Measurements from ENCODE around the gene DEFB129.
"Not testable (repeated sequence)": the region's sequence is repeated elsewhere in the genome, so short reads cannot be mapped to it uniquely, and the experiment has no call there.

Gene DEFB129

DNA sequence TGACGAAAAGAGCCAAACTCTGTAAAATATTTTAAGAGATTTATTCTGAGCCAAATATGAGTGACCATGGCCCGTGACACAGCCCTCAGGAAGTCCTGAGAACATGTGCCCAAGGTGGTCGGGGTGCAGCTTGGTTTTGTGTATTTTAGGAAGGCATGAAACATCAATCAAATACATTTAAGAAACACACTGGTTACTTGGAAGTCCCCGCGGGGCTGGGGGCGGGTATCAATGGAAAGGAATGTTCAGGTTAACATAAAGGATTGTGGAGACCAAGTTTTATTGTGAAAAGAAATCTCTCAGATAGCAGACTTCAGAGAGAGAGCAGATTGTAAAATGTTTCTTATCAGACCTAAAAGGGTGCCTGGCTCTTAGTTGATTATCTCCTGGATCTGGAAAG, 26.4 kb downstream of the DEFB129 start:
- not testable (repeated sequence) for DNase-seq

DNA sequence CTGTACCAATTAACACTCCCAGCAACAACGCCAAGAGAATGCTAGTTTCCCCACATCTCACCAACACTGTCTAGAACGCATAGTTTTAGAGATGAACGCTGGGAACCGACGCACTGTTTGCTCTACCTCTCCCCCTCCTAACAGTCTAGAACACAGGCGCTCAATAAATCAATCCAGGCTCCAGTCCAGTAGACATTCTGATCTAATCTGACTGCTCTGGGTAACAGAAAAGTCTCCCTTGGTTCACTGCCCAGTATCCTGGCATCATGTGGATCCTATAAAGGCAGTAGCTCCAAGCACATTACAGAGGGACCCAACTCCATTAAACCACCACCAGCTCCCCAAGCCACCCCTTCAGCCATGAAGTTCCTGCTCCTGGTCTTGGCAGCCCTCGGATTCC, 30.4 kb downstream of the DEFB129 start, which contains the start of gene DEFB132:
TSS of gene DEFB132 (plus strand) at position 306 of the 400 bp plus-strand sequence. CDS start at position 361, 55 bp downstream.
- DNase-seq: no peak

DNA sequence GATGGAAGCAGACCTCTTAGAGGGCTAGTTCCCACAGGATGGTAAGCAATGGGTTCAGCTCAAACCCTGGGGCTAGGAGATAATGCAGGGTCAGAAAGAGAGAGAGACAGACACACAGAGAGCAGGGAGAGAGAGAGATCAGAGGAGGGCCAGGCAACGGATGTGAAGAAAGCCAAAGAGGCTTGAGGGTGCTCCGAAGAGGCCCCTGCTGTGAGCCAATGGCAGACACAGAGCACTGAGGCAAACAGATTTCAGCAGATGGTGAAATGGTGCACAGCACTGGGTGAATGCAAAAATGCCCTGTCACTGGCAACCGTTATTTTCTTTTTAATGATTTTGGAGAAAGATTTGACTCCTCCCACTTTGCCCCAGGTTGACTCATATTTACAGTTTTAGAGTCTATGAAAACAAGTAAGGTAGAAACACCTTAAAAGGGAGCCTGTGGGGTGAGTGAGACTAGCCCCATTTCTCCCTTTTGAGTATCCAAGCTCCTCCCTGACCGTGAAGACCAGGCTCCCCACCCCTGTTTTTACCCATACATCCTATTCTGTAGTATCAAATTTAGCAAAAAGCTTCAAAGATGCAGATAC, 31.3 kb downstream of the DEFB129 start:
- DNase-seq: peak in 1 of 5 experiments; percentile 82

DNA sequence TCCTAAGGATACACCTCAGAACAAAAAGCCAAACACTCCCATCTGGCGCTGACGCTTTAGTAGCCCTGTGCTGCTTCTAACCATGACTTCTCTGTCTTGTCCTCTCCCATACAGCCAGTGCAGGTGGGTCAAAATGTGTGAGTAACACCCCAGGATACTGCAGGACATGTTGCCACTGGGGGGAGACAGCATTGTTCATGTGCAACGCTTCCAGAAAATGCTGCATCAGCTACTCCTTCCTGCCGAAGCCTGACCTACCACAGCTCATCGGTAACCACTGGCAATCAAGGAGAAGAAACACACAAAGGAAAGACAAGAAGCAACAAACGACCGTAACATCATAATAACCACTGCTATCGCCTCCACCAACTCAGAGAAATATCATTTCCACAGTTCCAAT, 31.9 kb downstream of the DEFB129 start:
- peak in 1 of 5 experiments; percentile 47 for DNase-seq

DNA sequence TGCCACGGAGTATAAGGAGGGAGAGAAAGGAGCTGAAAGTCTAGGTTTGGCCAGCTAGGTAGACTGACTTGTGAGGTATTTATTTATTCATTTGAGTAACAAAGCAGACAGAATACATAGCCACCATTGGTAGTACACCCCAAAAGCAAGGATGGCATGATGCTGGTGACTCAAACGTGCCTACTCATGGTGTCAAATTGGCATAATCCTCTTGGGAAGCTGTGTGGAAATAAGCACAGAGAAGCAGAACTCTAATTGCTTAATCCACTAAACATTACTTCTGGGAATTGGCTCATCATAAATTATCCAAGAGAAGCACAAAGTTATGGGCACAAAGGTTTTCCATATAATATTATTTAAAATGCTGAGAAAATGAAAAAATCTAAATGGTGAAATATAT, 32.9 kb downstream of the DEFB129 start:
- DNase-seq: no peak

DNA sequence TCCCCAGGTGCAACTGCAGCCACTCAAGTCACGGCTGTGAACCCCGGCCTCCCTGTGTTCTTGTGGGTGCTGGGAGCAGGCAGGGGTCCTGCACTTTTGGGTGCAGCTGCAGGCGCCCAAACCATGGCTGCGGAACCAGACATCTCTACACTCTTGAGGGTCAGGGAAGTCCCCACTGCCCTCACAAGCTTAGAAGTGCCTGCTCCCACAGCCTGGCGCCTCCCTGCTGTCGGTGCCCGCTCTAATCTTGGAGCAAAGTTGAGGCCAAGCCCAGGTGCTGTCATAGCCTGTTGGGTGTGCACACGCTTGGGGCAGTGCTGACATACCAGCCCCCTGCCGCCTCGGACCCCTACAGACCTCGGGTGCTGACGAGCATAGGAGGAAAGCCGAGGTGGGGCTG, 36.6 kb downstream of the DEFB129 start:
- DNase-seq: no peak

DNA sequence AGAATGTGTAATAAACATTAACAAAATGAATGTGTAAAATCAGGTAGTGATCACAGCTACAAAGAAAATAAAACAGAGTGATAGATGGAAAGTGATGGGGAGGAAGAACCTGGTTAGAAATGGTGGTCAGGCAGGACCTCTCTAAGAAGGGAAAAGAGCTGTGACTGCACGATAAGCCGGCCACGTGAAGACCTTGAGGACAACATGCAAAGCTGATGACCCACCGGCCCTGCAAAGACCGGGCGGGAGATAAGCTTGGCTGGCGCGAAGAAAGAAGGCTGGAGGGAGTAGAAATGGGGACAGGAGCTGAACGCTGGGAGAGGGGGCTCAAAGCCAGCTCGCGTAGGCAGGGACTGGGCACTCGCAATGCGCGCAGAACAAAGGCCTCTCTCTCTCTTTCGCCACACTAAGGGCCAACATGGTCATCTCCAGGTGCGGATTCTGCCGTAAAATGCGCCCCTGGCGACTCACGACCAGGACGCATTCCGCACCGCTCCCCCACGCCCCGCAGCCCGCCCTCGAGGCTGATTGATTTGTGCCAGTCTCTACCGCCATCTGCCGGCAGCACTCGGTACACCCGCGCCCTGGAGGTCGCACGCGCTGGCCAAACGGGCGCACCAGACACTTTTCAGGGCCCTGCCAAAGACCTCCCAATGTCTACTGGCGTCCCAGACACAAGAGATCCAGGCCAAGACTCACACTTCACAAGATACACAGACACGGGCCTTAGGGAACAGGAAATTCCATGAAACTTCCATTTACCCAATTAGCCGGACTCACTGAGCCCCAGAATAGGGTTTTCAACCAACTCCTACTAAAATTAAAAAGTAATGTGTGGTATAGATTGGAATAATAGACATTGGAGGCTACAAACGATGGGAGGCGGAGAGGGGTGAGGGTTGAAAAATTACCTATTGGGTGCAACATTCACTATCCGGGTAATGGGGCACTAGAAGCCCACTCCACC, 39.8 kb downstream of the DEFB129 start:
- DNase-seq: peak; percentile 71 to 86 (median 80)

DNA sequence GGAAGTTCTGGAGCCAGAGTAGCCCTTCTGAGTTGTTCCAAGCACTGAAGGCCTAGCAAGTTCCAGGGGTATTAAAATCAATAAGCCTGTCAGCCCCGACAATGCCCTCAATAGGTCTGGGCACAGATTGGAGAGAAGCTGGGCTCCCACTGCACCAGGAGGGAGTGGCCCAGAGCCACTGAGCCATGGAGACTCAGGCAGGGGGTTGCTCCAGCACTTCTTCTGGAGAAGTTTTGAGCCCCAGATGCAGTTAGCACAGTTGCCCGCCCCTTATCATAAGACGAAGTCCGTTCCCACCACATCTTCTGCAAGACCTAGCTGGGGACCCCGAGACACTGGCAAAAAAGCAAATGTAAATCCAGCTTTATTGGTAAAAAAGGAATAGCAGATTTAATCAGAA, 43.5 kb downstream of the DEFB129 start:
- no peak for DNase-seq

DNA sequence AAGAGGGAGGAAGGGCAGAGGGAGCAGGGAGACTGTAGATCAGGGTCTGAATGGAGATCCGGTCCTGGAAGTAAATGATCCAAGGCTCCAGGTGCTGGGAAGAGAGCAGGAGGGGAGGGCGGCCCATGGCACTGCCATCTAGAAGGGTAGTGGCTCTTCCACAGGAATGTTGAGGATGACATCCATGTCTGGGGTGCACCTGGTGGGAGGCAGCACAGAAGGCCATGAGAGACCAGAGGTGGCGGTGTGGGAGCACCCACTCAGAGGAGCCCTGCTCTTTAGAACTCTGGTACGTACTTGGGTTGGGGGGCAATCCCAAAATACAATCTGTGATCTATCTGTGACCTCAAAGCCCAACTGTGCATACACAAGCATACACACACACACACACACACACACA, 44.0 kb downstream of the DEFB129 start:
- DNase-seq: no peak

DNA sequence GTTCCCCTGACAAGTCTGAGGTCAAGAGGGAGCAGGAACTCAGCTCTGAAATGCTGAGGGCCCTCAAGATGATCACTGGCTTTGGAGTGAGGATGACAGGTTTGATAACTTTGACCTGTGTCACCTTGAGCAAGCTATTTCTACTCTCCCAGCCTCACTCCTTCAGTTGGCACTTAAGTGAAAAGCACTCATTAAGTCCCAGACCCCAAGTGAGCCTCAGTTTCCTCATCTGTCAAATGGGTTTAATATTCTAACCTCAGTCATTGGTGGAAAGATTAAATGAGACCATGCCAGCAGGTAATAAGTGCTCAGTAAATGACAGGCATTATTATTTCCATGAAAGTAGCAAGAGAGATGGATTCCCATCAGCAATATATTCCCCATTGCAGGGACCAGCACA, 44.5 kb downstream of the DEFB129 start:
- DNase-seq: no peak

DNA sequence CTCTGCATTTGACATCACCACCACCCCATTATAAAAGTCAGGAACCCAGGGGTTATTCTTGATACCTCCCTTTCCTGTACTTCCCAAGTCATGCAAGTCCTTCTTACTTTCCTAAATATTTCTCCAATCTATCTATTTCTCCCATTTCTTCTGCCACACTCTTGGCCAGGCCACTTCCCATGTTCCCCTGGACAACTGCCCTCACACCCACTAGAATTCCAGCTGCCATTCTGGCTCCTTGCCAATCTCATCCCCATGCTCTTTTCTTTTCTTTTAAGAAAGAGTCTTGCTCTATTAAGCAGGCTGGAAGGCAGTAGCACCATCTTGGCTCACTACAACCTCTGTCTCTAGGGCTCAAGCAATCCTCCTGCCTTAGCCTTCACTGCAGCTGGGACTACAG, 45.7 kb downstream of the DEFB129 start:
- no peak for DNase-seq

DNA sequence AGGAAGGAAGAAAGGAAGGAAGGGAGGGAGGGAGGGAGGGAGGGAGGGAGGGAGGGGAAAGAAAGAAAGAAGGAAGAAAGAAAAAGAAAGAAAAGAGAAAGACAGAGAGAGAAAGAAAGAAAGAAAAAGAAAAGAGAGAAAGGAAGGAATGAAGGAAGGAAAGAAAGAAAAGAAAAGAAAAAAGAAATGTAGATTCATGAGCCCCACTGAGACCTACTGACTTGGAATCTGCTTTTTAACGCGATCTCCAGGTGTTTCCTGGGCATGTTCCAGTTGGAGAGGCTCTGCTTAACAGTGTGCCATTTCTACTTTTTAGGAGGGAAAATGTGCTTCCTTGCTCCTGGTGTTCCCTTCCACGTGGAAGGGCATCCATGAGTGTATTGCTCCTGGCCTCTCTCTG, 46.8 kb downstream of the DEFB129 start:
- no peak for DNase-seq

DNA sequence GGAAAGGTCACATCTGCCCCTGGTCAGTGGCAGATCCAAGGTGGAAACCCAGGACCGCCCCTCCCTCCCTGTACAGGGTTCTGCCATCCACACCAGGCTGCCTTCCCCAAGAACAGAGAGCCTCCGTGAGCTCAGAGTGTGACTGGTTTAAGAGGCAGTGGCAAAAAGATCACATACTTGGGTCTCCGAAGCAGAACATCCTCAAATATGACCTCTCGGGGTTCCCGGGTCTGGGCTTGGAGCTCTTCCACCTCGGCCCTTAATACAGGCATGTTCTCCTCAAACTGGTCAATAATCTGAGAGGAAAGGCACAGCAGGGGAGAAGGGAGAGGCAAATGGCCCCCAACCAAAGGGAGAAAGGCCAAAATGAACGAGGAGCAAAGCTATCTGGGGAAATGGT, 48.7 kb downstream of the DEFB129 start:
- no peak for DNase-seq

DNA sequence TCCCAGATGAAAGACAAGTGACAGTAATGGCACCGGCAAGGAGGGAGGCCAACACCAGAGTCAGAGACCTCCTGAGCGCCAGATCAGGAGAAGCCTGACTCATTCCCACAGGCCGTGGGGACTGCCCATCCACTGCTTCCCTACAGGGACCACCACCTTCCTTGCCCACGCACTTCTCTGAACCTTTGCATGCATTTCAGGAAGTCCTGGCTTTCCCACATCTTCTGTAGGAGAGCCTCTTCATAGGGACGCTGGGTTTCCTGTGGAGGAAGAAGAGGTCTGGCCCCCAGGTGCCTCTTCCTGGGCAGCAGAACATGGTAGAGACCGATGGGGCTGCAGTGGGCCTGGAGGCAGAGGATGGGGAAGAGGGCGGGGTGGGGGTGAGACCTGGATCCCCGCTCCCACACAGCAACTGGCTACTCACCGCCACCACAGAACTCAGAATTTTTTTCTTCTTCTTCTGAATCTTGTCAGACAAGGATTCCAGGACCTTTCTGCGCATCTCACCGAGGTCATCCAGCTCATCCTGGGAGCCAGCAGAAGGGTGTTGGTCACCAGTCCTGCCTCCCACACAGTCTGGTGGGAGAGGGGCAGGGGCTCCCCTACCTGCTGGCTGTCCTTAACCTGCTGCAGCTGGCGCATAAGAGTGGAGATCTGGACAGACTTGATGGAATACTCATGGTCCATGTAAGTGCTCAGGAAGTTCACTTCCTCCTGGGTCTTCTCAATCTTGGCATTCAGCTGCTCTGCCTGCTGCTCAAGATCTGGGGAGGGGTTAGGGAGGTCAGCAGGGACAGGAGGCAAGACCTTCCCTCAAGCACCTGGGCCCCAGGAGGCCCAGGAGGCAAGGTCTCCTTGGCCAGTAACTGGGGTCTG, 49.8 kb downstream of the DEFB129 start:
- DNase-seq: no peak

DNA sequence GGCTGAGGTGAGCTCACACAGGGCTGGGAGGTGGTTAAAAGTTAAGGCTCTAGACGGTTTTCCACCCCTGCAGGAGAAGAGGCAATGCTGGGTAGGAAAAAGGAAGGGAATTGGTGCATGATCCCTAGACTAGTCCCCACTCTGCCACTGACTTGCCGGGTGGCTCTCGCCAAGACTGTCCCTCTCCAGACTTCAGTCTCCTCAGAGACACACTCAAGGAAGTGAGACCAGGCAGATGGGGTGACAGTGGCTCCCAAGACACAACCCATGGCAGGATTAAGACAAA, 50.4 kb downstream of the DEFB129 start:
- no peak for DNase-seq

DNA sequence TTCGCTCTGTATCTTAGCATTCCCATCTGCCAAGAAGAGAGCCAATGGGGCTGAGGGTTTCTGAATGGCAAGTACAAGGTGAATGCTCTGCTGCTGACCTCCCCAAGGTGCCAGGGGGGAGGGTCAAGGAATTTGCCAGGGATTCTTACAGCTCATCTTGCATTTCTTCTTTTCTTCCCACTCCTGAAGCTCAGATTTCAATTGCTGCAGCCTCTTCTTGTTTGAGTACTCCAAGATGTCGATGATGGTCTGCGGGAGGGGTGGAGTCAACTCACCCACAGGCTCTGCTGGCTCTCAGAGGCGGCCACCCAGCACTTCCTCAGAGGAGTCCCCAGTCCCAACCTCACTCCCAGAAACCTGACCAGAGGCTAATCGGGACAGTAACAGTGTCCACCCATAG, 51.1 kb downstream of the DEFB129 start:
- no peak for DNase-seq

DNA sequence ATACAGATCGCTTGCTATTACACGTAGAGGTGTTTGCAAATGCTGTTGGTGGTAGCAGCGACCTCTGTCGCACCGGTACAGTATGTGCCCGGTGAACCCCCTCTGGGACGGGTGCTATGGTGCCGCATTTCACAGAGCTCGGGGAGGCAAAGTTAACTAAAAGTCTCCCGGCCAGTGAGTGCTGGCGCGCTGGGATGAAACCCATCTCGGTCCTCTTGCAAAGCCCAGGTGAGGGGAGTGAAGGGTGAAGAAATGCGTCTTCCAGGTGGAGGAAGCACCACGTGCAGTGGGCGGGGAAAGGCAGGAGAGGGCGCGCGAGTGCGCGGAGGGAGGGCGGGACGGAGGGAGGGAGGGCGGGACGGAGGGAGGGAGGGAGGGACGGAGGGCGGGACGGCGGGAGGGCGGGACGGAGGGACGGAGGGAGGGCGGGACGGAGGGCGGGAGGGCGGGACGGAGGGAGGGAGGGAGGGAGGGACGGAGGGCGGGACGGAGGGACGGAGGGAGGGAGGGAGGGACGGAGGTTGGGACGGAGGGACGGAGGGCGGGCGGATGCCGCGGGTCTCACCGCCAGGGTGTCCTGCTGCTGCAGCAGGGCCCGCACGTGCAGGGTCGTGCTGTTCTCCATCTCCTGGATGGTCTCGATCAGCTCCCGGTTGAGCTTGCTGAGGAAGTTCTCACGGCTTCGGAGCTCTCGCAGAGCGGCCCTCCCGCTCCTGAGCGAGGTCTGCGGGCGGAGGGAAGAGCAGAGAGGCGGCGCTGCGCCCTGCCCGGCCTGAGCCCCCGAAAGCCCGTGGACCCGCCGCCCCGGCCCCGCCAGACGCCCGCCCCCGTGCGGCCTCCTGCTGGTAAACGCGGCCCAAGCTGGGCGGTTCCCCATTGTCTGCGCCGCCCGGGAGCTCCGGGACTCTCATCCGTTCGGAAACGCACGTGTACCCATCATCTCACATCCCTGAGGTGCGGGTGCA, 51.8 kb downstream of the DEFB129 start:
- DNase-seq: no peak

Measured in T-helper 2 cell (primary cell).